Neural crest cell (in vitro differentiated cells): Measurements from ENCODE around the gene TFB2M. TPM values are rescaled to one million over a fixed set of nuclear protein-coding genes. Genes with fewer than 3 reads are reported as not detected.

Experiments used
- DNase-seq: peaks from one replicate; pipeline ENCODE4 v3.0.0; 2021; ENCODE audit warnings: low read depth, mixed read lengths, low spot score
- H3K27ac Mint-ChIP-seq: one replicate; pipeline ENCODE4 v1.8.0; 2021; ENCODE audit warnings: mild to moderate bottlenecking, mixed read lengths; ENCODE audit not compliant: unreplicated experiment
- H3K27me3 Mint-ChIP-seq: 2 replicates; pipeline ENCODE4 v1.8.0; 2021; ENCODE audit warnings: low read depth, mild to moderate bottlenecking, mixed read lengths
- H3K36me3 Mint-ChIP-seq: 2 replicates; pipeline ENCODE4 v1.8.0; 2021; ENCODE audit warnings: low read depth, mild to moderate bottlenecking, mixed read lengths
- H3K4me1 Mint-ChIP-seq: 2 replicates; pipeline ENCODE4 v1.8.0; 2021; ENCODE audit warnings: mixed read lengths
- H3K4me3 Mint-ChIP-seq: one replicate; pipeline ENCODE4 v1.8.0; 2021; ENCODE audit warnings: mild to moderate bottlenecking, mixed read lengths
- H3K9me3 Mint-ChIP-seq: 2 replicates; pipeline ENCODE4 v1.8.0; 2021; ENCODE audit warnings: mixed read lengths
- total RNA-seq: library from RNA; stranded (reverse); gene quantifications from 2 replicates; pipeline ENCODE4 v1.2.1, GENCODE V29; 2021
- TF ChIP-seq, protein P1 (sequence below): fragments of 200-600 bp; sonication (generic); conservative IDR thresholded peaks from 2 replicates; pipeline ENCODE4 v1.5.0; 2021; ENCODE audit warnings: antibody characterized with exemption, mild to moderate bottlenecking

TFB2M gene
- total RNA-seq, 1 donor from 2014 or later = 9.0 TPM

DNA sequence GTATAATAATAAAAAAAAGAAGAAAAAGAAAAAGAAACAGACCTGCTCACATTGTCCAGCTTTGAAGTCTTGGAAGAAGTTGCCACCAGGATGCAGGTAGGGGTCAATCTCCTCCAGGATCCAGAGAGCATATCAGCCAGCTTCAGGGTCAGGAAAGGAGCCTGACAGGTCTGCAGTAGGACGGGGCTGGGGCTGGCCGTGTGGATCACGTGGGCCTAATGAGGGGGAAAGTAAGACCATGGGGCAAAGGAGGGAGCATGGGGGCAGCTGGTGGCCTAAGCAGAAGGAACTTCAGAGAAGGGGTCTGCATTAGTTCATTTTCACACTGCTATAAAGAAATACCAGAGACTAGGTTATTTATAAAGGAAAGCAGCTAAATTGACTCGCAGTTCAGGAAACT, 39.7 kb downstream of the TFB2M start:
- DNase-seq = no peak
- no peak overlapping the region for H3K4me3 Mint-ChIP-seq
- TF ChIP-seq, protein P1, sequence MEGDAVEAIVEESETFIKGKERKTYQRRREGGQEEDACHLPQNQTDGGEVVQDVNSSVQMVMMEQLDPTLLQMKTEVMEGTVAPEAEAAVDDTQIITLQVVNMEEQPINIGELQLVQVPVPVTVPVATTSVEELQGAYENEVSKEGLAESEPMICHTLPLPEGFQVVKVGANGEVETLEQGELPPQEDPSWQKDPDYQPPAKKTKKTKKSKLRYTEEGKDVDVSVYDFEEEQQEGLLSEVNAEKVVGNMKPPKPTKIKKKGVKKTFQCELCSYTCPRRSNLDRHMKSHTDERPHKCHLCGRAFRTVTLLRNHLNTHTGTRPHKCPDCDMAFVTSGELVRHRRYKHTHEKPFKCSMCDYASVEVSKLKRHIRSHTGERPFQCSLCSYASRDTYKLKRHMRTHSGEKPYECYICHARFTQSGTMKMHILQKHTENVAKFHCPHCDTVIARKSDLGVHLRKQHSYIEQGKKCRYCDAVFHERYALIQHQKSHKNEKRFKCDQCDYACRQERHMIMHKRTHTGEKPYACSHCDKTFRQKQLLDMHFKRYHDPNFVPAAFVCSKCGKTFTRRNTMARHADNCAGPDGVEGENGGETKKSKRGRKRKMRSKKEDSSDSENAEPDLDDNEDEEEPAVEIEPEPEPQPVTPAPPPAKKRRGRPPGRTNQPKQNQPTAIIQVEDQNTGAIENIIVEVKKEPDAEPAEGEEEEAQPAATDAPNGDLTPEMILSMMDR = no peak
- no peaks in the 10 kb centered on the region for H3K4me1 Mint-ChIP-seq
- H3K36me3 Mint-ChIP-seq = peaks cover 2% of the 10 kb centered on the region
- H3K9me3 Mint-ChIP-seq = peaks cover 14% of the 10 kb centered on the region
- peaks cover 4% of the 10 kb centered on the region for H3K27me3 Mint-ChIP-seq
- H3K27ac Mint-ChIP-seq = no peak overlapping the region

DNA sequence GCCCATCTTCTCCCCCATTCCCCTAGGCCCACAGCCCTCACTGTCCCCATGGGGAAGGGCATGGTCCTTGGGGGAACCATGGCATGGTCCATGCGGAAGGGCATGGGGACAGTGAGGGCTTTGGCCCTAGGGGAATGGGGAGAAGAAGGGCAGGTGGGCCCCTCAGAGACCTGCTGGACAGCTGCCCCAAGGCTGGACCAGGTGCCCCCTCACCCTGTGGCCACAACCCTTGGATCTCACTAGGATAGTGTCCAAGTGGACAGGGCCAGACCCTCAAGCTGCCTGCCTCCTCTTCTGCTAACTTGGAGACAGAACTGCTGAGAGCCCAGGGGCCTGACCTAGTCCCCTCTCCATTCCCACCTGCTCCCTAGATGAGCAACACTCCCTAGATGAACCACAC, 46.5 kb downstream of the TFB2M start:
- no peak overlapping the region for H3K4me3 Mint-ChIP-seq
- H3K9me3 Mint-ChIP-seq = peaks cover 3% of the 10 kb centered on the region
- no peaks in the 10 kb centered on the region for H3K4me1 Mint-ChIP-seq
- H3K27ac Mint-ChIP-seq = no peak overlapping the region
- H3K36me3 Mint-ChIP-seq = no peaks in the 10 kb centered on the region
- TF ChIP-seq, protein P1 = no peak
- DNase-seq = no peak
- no peaks in the 10 kb centered on the region for H3K27me3 Mint-ChIP-seq

GRCh38 chr1:246518456-246519205, 47.4 kb downstream of the TFB2M start:
- H3K27ac Mint-ChIP-seq = no peak overlapping the region
- peaks cover 6% of the 10 kb centered on the region for H3K9me3 Mint-ChIP-seq
- no peak overlapping the region for H3K4me3 Mint-ChIP-seq
- H3K27me3 Mint-ChIP-seq = no peaks in the 10 kb centered on the region
- no peaks in the 10 kb centered on the region for H3K4me1 Mint-ChIP-seq
- TF ChIP-seq, protein P1 = no peak
- H3K36me3 Mint-ChIP-seq = no peaks in the 10 kb centered on the region
- DNase-seq = no peak

- H3K4me1 Mint-ChIP-seq = no peaks in the 10 kb centered on the region
- H3K27me3 Mint-ChIP-seq = no peaks in the 10 kb centered on the region
- H3K4me3 Mint-ChIP-seq = no peak overlapping the region
- H3K9me3 Mint-ChIP-seq = peaks cover 6% of the 10 kb centered on the region
- no peak overlapping the region for H3K27ac Mint-ChIP-seq
- H3K36me3 Mint-ChIP-seq = no peaks in the 10 kb centered on the region
- TF ChIP-seq, protein P1 = no peak
- DNase-seq = no peak
These were observed 48.7 kb downstream of the TFB2M start for GRCh38 chr1:246517391-246517790.

GRCh38 chr1:246516126-246516525, 49.9 kb downstream of the TFB2M start:
- H3K27me3 Mint-ChIP-seq = no peaks in the 10 kb centered on the region
- H3K36me3 Mint-ChIP-seq = no peaks in the 10 kb centered on the region
- TF ChIP-seq, protein P1 = no peak
- DNase-seq = no peak
- H3K4me1 Mint-ChIP-seq = no peaks in the 10 kb centered on the region
- no peak overlapping the region for H3K4me3 Mint-ChIP-seq
- no peak overlapping the region for H3K27ac Mint-ChIP-seq
- H3K9me3 Mint-ChIP-seq = peaks cover 6% of the 10 kb centered on the region
